Jurkat, Clone E6-1 (cell line): ENCODE measurements around the gene PURB. TPM values are rescaled to one million over a fixed set of nuclear protein-coding genes. Genes with fewer than 3 reads are reported as not detected.
A peak's percentile ranks its signal among the peaks of the same experiment; 100 is the strongest.
"Not testable (repeated sequence)": the region's sequence is repeated elsewhere in the genome, so short reads cannot be mapped to it uniquely, and the experiment has no call there.

Source experiments
- DNase-seq: peaks from one replicate; pipeline ENCODE4 v3.0.0-alpha.2; 2011; ENCODE audit warnings: low read depth, low spot score
- H3K4me3 ChIP-seq: 2 replicates; pipeline ENCODE4 v1.5.1; 2011; ENCODE audit warnings: mild to moderate bottlenecking, low read length, control low read depth, moderate library complexity
- polyA plus RNA-seq: library from polyadenylated mRNA; unstranded; fragments of >200 nt; gene quantifications from one replicate; pipeline ENCODE4 v1.2.1, GENCODE V29; 2012; ENCODE audit warnings: missing spikeins; ENCODE audit not compliant: insufficient read length, insufficient read depth

Gene PURB
- polyA plus RNA-seq: 14.1 TPM

- DNase-seq: peak; percentile 90
- H3K4me3 ChIP-seq: peak within 1 kb of the TSS; percentile 89
Observed at GRCh38 chr7:44885394-44886317, at the start of gene PURB. PURB (minus strand) TSS chr7:44885530; CDS start chr7:44885348, 182 bp downstream.

GRCh38 chr7:44935016-44935415 is 49.7 kb upstream of the PURB start:
- no peak for DNase-seq
- H3K4me3 ChIP-seq: no peak overlapping the region

- not testable (repeated sequence) for DNase-seq, H3K4me3 ChIP-seq
Observed at GRCh38 chr7:44934510-44934909, 49.2 kb upstream of the PURB start.

GRCh38 chr7:44930921-44931320 is 45.6 kb upstream of the PURB start:
- H3K4me3 ChIP-seq: no peak overlapping the region
- DNase-seq: no peak

- no peak for DNase-seq
Observed at GRCh38 chr7:44922351-44922694, 37.0 kb upstream of the PURB start.

GRCh38 chr7:44921607-44922350 is 36.4 kb upstream of the PURB start:
- no peak overlapping the region for H3K4me3 ChIP-seq
- peak; percentile 73 for DNase-seq

More at GRCh38 chr7:44922351-44922694, 37.0 kb upstream of the PURB start:
- no peak overlapping the region for H3K4me3 ChIP-seq

GRCh38 chr7:44920119-44920518 is 34.8 kb upstream of the PURB start:
- no peak for DNase-seq
- no peak overlapping the region for H3K4me3 ChIP-seq

- DNase-seq: no peak
Observed at GRCh38 chr7:44918029-44918428, 32.7 kb upstream of the PURB start.

GRCh38 chr7:44917465-44917864 is 32.1 kb upstream of the PURB start:
- no peak for DNase-seq
- H3K4me3 ChIP-seq: no peak overlapping the region

More at GRCh38 chr7:44918029-44918428, 32.7 kb upstream of the PURB start:
- no peak overlapping the region for H3K4me3 ChIP-seq

- DNase-seq: no peak
- H3K4me3 ChIP-seq: no peak overlapping the region
Observed at GRCh38 chr7:44914992-44915607, 29.8 kb upstream of the PURB start.

- no peak for DNase-seq
- no peak overlapping the region for H3K4me3 ChIP-seq
Observed at GRCh38 chr7:44912775-44913347, 27.5 kb upstream of the PURB start.

- H3K4me3 ChIP-seq: no peak overlapping the region
- DNase-seq: no peak
Observed at GRCh38 chr7:44911911-44912310, 26.6 kb upstream of the PURB start.

- no peak overlapping the region for H3K4me3 ChIP-seq
Observed at GRCh38 chr7:44909596-44910389, 24.5 kb upstream of the PURB start.

GRCh38 chr7:44906965-44907364 is 21.6 kb upstream of the PURB start:
- H3K4me3 ChIP-seq: no peak overlapping the region
- DNase-seq: no peak

More at GRCh38 chr7:44909596-44910389, 24.5 kb upstream of the PURB start:
- DNase-seq: no peak

GRCh38 chr7:44905002-44905635 is 19.8 kb upstream of the PURB start:
- DNase-seq: no peak
- no peak overlapping the region for H3K4me3 ChIP-seq

- no peak overlapping the region for H3K4me3 ChIP-seq
- DNase-seq: no peak
Observed at GRCh38 chr7:44899443-44899842, 14.1 kb upstream of the PURB start.

GRCh38 chr7:44898039-44898438 is 12.7 kb upstream of the PURB start:
- no peak for DNase-seq
- no peak overlapping the region for H3K4me3 ChIP-seq

GRCh38 chr7:44897309-44897708 is 12.0 kb upstream of the PURB start:
- no peak overlapping the region for H3K4me3 ChIP-seq
- DNase-seq: no peak
